GM03348 (cell line): Measurements from ENCODE around the gene ZNF638.

Source experiments
- DNase-seq: peaks from one replicate; pipeline ENCODE4 v3.0.0; 2012; ENCODE audit warnings: low spot score

ZNF638 gene

GRCh38 chr2:71455741-71456569 lies 124.4 kb downstream of the ZNF638 start:
- DNase-seq = no peak

- no peak for DNase-seq
Observed at GRCh38 chr2:71456617-71457016, 125.0 kb downstream of the ZNF638 start.

- no peak for DNase-seq
Observed at GRCh38 chr2:71457123-71457915, 125.7 kb downstream of the ZNF638 start.

GRCh38 chr2:71457923-71458322 lies 126.3 kb downstream of the ZNF638 start:
- no peak for DNase-seq

GRCh38 chr2:71458413-71459083 lies 127.0 kb downstream of the ZNF638 start:
- peak; percentile 47 for DNase-seq

- no peak for DNase-seq
Observed at GRCh38 chr2:71459084-71459431, 127.5 kb downstream of the ZNF638 start.

- DNase-seq = no peak
Observed at GRCh38 chr2:71460056-71460455, 128.5 kb downstream of the ZNF638 start.

GRCh38 chr2:71460595-71461303 lies 129.2 kb downstream of the ZNF638 start:
- peak; percentile 67 for DNase-seq

- DNase-seq = no peak
Observed at GRCh38 chr2:71461304-71461671, 129.7 kb downstream of the ZNF638 start.

GRCh38 chr2:71462056-71462605 lies 130.5 kb downstream of the ZNF638 start:
- no peak for DNase-seq

- DNase-seq = no peak
Observed at GRCh38 chr2:71462641-71463341, 131.2 kb downstream of the ZNF638 start.

- no peak for DNase-seq
Observed at GRCh38 chr2:71463342-71463654, 131.7 kb downstream of the ZNF638 start.

- DNase-seq = no peak
Observed at GRCh38 chr2:71464389-71464788, 132.8 kb downstream of the ZNF638 start.

GRCh38 chr2:71465356-71465755 lies 133.8 kb downstream of the ZNF638 start:
- no peak for DNase-seq

- DNase-seq = no peak
Observed at GRCh38 chr2:71465961-71466300, 134.3 kb downstream of the ZNF638 start.

GRCh38 chr2:71466301-71467179 lies 135.0 kb downstream of the ZNF638 start:
- DNase-seq = peak; percentile 61

- no peak for DNase-seq
Observed at GRCh38 chr2:71467180-71467815, 135.7 kb downstream of the ZNF638 start.

- no peak for DNase-seq
Observed at GRCh38 chr2:71468279-71469015, 136.9 kb downstream of the ZNF638 start.
